ENCODE measurements around the gene DUSP7. TPM values are rescaled to one million over a fixed set of nuclear protein-coding genes. Genes with fewer than 3 reads are reported as not detected.
A peak's percentile ranks its signal among the peaks of the same experiment; 100 is the strongest.

The DUSP7 gene
- total RNA-seq, result 10 to 100 TPM; 19.3 to 25.1 TPM

- H3K9me3 Mint-ChIP-seq, result no peaks in the 10 kb centered on the region
- peak within 1 kb of the TSS; percentile 93 for H3K4me3 Mint-ChIP-seq
- H3K36me3 Mint-ChIP-seq (ENCODE audit: low read depth), result peaks cover 38% of the 10 kb centered on the region
- H3K4me1 Mint-ChIP-seq, result peaks cover 23% of the 10 kb centered on the region
- no peaks in the 10 kb centered on the region for H3K27me3 Mint-ChIP-seq
- peak within 1 kb of the TSS; percentile 86 for H3K27ac Mint-ChIP-seq
- peak; percentile 25 for ATAC-seq (replicated peaks)
Measured at GRCh38 chr3:52056521-52056967, at the start of gene DUSP7. Gene DUSP7, minus strand, starts transcription at chr3:52056571. Its CDS starts 205 bp downstream, at chr3:52056366.

- ATAC-seq (replicated peaks), result no peak
- H3K27ac Mint-ChIP-seq, result no peak overlapping the region
- peaks cover 8% of the 10 kb centered on the region for H3K9me3 Mint-ChIP-seq
- no peaks in the 10 kb centered on the region for H3K36me3 Mint-ChIP-seq (ENCODE audit: low read depth)
- no peaks in the 10 kb centered on the region for H3K4me1 Mint-ChIP-seq
- H3K4me3 Mint-ChIP-seq, result no peak overlapping the region
- H3K27me3 Mint-ChIP-seq, result no peaks in the 10 kb centered on the region
Measured at GRCh38 chr3:52104684-52105640, 48.6 kb upstream of the DUSP7 start.

- Mint-ChIP-seq H3K36me3 (ENCODE audit: low read depth) (no peaks in the 10 kb centered on the region), H3K4me1 (no peaks in the 10 kb centered on the region), H3K27me3 (no peaks in the 10 kb centered on the region), H3K4me3 (no peak overlapping the region), H3K27ac (no peak overlapping the region), H3K9me3 (peaks cover 8% of the 10 kb centered on the region)
- no peak for ATAC-seq (replicated peaks)
Measured at GRCh38 chr3:52102934-52103333, 46.6 kb upstream of the DUSP7 start.

- Mint-ChIP-seq H3K27me3 (no peaks in the 10 kb centered on the region), H3K27ac (no peak overlapping the region), H3K4me1 (no peaks in the 10 kb centered on the region), H3K9me3 (peaks cover 8% of the 10 kb centered on the region), H3K36me3 (ENCODE audit: low read depth) (no peaks in the 10 kb centered on the region), H3K4me3 (no peak overlapping the region)
- no peak for ATAC-seq (replicated peaks)
Measured at GRCh38 chr3:52099001-52099401, 42.6 kb upstream of the DUSP7 start.

- Mint-ChIP-seq H3K9me3 (peaks cover 8% of the 10 kb centered on the region), H3K4me3 (no peak overlapping the region), H3K27ac (no peak overlapping the region), H3K4me1 (no peaks in the 10 kb centered on the region), H3K36me3 (ENCODE audit: low read depth) (no peaks in the 10 kb centered on the region), H3K27me3 (no peaks in the 10 kb centered on the region)
- no peak for ATAC-seq (replicated peaks)
Measured at GRCh38 chr3:52097851-52098507, 41.6 kb upstream of the DUSP7 start.

- no peaks in the 10 kb centered on the region for H3K36me3 Mint-ChIP-seq (ENCODE audit: low read depth)
- ATAC-seq (replicated peaks), result peak; percentile 62
- H3K4me3 Mint-ChIP-seq, result no peak overlapping the region
Measured at GRCh38 chr3:52095990-52096775, 39.8 kb upstream of the DUSP7 start.

GRCh38 chr3:52094571-52095485 is 38.5 kb upstream of the DUSP7 start:
- Mint-ChIP-seq H3K4me3 (no peak overlapping the region), H3K36me3 (ENCODE audit: low read depth) (no peaks in the 10 kb centered on the region), H3K27ac (no peak overlapping the region)

More at GRCh38 chr3:52095990-52096775, 39.8 kb upstream of the DUSP7 start:
- Mint-ChIP-seq H3K4me1 (no peaks in the 10 kb centered on the region), H3K27me3 (no peaks in the 10 kb centered on the region), H3K9me3 (no peaks in the 10 kb centered on the region), H3K27ac (no peak overlapping the region)

GRCh38 chr3:52093756-52094545 is 37.6 kb upstream of the DUSP7 start:
- no peak overlapping the region for H3K27ac Mint-ChIP-seq
- ATAC-seq (replicated peaks), result no peak
- H3K9me3 Mint-ChIP-seq, result no peaks in the 10 kb centered on the region
- no peaks in the 10 kb centered on the region for H3K27me3 Mint-ChIP-seq
- no peak overlapping the region for H3K4me3 Mint-ChIP-seq
- no peaks in the 10 kb centered on the region for H3K36me3 Mint-ChIP-seq (ENCODE audit: low read depth)
- no peaks in the 10 kb centered on the region for H3K4me1 Mint-ChIP-seq

More at GRCh38 chr3:52094571-52095485, 38.5 kb upstream of the DUSP7 start:
- H3K27me3 Mint-ChIP-seq, result no peaks in the 10 kb centered on the region
- ATAC-seq (replicated peaks), result no peak
- H3K4me1 Mint-ChIP-seq, result no peaks in the 10 kb centered on the region
- no peaks in the 10 kb centered on the region for H3K9me3 Mint-ChIP-seq

- Mint-ChIP-seq H3K4me3 (no peak overlapping the region), H3K27me3 (no peaks in the 10 kb centered on the region), H3K4me1 (no peaks in the 10 kb centered on the region), H3K9me3 (no peaks in the 10 kb centered on the region), H3K27ac (no peak overlapping the region), H3K36me3 (ENCODE audit: low read depth) (no peaks in the 10 kb centered on the region)
- ATAC-seq (replicated peaks), result no peak
Measured at GRCh38 chr3:52092891-52093290, 36.5 kb upstream of the DUSP7 start.

- ATAC-seq (replicated peaks), result no peak
- Mint-ChIP-seq H3K27ac (no peak overlapping the region), H3K9me3 (no peaks in the 10 kb centered on the region), H3K4me1 (peaks cover 5% of the 10 kb centered on the region), H3K36me3 (ENCODE audit: low read depth) (no peaks in the 10 kb centered on the region), H3K27me3 (no peaks in the 10 kb centered on the region), H3K4me3 (no peak overlapping the region)
Measured at GRCh38 chr3:52092271-52092660, 35.9 kb upstream of the DUSP7 start.

- no peaks in the 10 kb centered on the region for H3K36me3 Mint-ChIP-seq (ENCODE audit: low read depth)
- H3K27ac Mint-ChIP-seq, result peak overlapping the region; percentile 58
- no peaks in the 10 kb centered on the region for H3K27me3 Mint-ChIP-seq
- H3K4me1 Mint-ChIP-seq, result peaks cover 8% of the 10 kb centered on the region
- H3K4me3 Mint-ChIP-seq, result no peak overlapping the region
- no peak for ATAC-seq (replicated peaks)
- H3K9me3 Mint-ChIP-seq, result no peaks in the 10 kb centered on the region
Measured at GRCh38 chr3:52091586-52092270, 35.4 kb upstream of the DUSP7 start.

- ATAC-seq (replicated peaks), result no peak
- Mint-ChIP-seq H3K9me3 (no peaks in the 10 kb centered on the region), H3K27me3 (no peaks in the 10 kb centered on the region), H3K27ac (no peak overlapping the region), H3K36me3 (ENCODE audit: low read depth) (no peaks in the 10 kb centered on the region), H3K4me3 (no peak overlapping the region), H3K4me1 (peaks cover 8% of the 10 kb centered on the region)
Measured at GRCh38 chr3:52090933-52091468, 34.6 kb upstream of the DUSP7 start.
